HepG2 (cell line): Measurements from ENCODE around the gene MRPL28.

Experiments
- CTCF ChIP-seq: sonication (generic); formaldehyde crosslinking; IDR thresholded peaks from 2 replicates; pipeline ENCODE4 v1.5.0; 2020; ENCODE audit warnings: mild to moderate bottlenecking, missing genetic modification reagents, moderate library complexity
- E2F2 ChIP-seq: sonication (generic); formaldehyde crosslinking; IDR thresholded peaks from 2 replicates; pipeline ENCODE4 v1.4.0; 2020; ENCODE audit warnings: missing genetic modification reagents, borderline replicate concordance
- HNRNPLL ChIP-seq: fragments of 200-400 bp; formaldehyde crosslinking; IDR thresholded peaks from 2 replicates; pipeline ENCODE4 v1.6.1; 2017; ENCODE audit warnings: mild to moderate bottlenecking, low read depth, low read length; ENCODE audit not compliant: poor library complexity, severe bottlenecking
- IKZF1 ChIP-seq: fragments of 450-650 bp; IDR thresholded peaks from 2 replicates; pipeline ENCODE4 v1.7.1; 2016
- PHB2 ChIP-seq: fragments of 450-650 bp; IDR thresholded peaks from 2 replicates; pipeline ENCODE4 v1.6.1; 2018; ENCODE audit not compliant: partially characterized antibody
- POLR2A ChIP-seq, 2 experiments: IDR thresholded peaks; 2 replicates each; pipeline ENCODE4 v1.6.1; 2011; ENCODE audit warnings: low read depth in 2 of 2, low read length in 2 of 2, mild to moderate bottlenecking in 1 of 2, moderate library complexity in 1 of 2; ENCODE audit not compliant: insufficient read depth in 1 of 2
- ZFP91 ChIP-seq: sonication (generic); formaldehyde crosslinking; IDR thresholded peaks from 2 replicates; pipeline ENCODE4 v1.9.0; 2022; ENCODE audit warnings: missing genetic modification reagents, mild to moderate bottlenecking, borderline replicate concordance
- ZNF263 ChIP-seq: sonication (generic); formaldehyde crosslinking; IDR thresholded peaks from 2 replicates; pipeline ENCODE4 v1.4.0; 2020; ENCODE audit warnings: missing genetic modification reagents
- ZNF556 ChIP-seq: sonication (generic); formaldehyde crosslinking; IDR thresholded peaks from 2 replicates; pipeline ENCODE4 v1.4.0; 2020; ENCODE audit warnings: mild to moderate bottlenecking, missing genetic modification reagents, borderline replicate concordance
- TF ChIP-seq, protein P1 (sequence below): sonication (generic); formaldehyde crosslinking; IDR thresholded peaks from 2 replicates; pipeline ENCODE4 v1.4.0; 2020; ENCODE audit warnings: missing genetic modification reagents

- TF ChIP-seq ZFP91 (CRISPR knock-in tag) (no peak), IKZF1 (no peak), PHB2 (no peak), CTCF (CRISPR knock-in tag) (no peak), ZNF556 (CRISPR knock-in tag) (no peak), ZNF263 (no peak), POLR2A (IDR thresholded peaks at IDR 0.05; ENCODE audit: insufficient read depth in 1 of 2, low read depth in 2 of 2, low read length in 2 of 2) (no peak), HNRNPLL (no peak), E2F2 (CRISPR knock-in tag) (no peak)
- TF ChIP-seq, protein P1, sequence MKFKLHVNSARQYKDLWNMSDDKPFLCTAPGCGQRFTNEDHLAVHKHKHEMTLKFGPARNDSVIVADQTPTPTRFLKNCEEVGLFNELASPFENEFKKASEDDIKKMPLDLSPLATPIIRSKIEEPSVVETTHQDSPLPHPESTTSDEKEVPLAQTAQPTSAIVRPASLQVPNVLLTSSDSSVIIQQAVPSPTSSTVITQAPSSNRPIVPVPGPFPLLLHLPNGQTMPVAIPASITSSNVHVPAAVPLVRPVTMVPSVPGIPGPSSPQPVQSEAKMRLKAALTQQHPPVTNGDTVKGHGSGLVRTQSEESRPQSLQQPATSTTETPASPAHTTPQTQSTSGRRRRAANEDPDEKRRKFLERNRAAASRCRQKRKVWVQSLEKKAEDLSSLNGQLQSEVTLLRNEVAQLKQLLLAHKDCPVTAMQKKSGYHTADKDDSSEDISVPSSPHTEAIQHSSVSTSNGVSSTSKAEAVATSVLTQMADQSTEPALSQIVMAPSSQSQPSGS, result no peak
Measured at GRCh38 chr16:369275-369865, 968 bp downstream of the MRPL28 start.
